HEK293 (cell line): ENCODE data around the gene ZCCHC14.
"Not testable (repeated sequence)": the region's sequence is repeated elsewhere in the genome, so short reads cannot be mapped to it uniquely, and the experiment has no call there.

Experiments
- KLF16 ChIP-seq: fragments of 450-650 bp; formaldehyde crosslinking; IDR thresholded peaks from 2 replicates; pipeline ENCODE4 v1.5.1; 2017; ENCODE audit warnings: missing biosample characterization, missing genetic modification characterization
- TCF7L2 ChIP-seq: IDR thresholded peaks from 2 replicates; pipeline ENCODE4 v1.6.1; 2011; ENCODE audit warnings: low read depth, mild to moderate bottlenecking, inconsistent platforms, low read length, moderate library complexity, borderline replicate concordance
- ZNF221 ChIP-seq: fragments of 450-650 bp; formaldehyde crosslinking; IDR thresholded peaks from 2 replicates; pipeline ENCODE4 v1.5.1; 2017; ENCODE audit warnings: missing biosample characterization, missing genetic modification characterization, borderline replicate concordance
- ZNF354C ChIP-seq: fragments of 450-650 bp; formaldehyde crosslinking; IDR thresholded peaks from 2 replicates; pipeline ENCODE4 v1.5.1; 2016; ENCODE audit warnings: missing biosample characterization, missing genetic modification characterization, low read depth, borderline replicate concordance
- ZNF776 ChIP-seq: fragments of 450-650 bp; formaldehyde crosslinking; IDR thresholded peaks from 2 replicates; pipeline ENCODE4 v1.5.0; 2017; ENCODE audit warnings: missing biosample characterization, missing genetic modification characterization, borderline replicate concordance
- ZNF785 ChIP-seq: fragments of 450-650 bp; formaldehyde crosslinking; IDR thresholded peaks from 2 replicates; pipeline ENCODE4 v1.5.1; 2016; ENCODE audit warnings: missing biosample characterization, missing genetic modification characterization
- TF ChIP-seq, protein P1 (sequence below): fragments of 450-650 bp; formaldehyde crosslinking; IDR thresholded peaks from 2 replicates; pipeline ENCODE4 v1.5.1; 2016; ENCODE audit warnings: missing biosample characterization, missing genetic modification characterization
- TF ChIP-seq, protein P2 (sequence below): fragments of 450-650 bp; formaldehyde crosslinking; IDR thresholded peaks from 2 replicates; pipeline ENCODE4 v1.5.1; 2016; ENCODE audit warnings: missing biosample characterization, missing genetic modification characterization
- TF ChIP-seq, protein P3 (sequence below): fragments of 450-650 bp; formaldehyde crosslinking; conservative IDR thresholded peaks from 2 replicates; pipeline ENCODE4 v1.5.1; 2016; ENCODE audit warnings: low read depth, missing biosample characterization, missing genetic modification characterization
- TF ChIP-seq, protein P4 (sequence below): fragments of 450-650 bp; formaldehyde crosslinking; IDR thresholded peaks from 2 replicates; pipeline ENCODE4 v1.5.1; 2016; ENCODE audit warnings: missing biosample characterization, missing genetic modification characterization, low read depth

DNA sequence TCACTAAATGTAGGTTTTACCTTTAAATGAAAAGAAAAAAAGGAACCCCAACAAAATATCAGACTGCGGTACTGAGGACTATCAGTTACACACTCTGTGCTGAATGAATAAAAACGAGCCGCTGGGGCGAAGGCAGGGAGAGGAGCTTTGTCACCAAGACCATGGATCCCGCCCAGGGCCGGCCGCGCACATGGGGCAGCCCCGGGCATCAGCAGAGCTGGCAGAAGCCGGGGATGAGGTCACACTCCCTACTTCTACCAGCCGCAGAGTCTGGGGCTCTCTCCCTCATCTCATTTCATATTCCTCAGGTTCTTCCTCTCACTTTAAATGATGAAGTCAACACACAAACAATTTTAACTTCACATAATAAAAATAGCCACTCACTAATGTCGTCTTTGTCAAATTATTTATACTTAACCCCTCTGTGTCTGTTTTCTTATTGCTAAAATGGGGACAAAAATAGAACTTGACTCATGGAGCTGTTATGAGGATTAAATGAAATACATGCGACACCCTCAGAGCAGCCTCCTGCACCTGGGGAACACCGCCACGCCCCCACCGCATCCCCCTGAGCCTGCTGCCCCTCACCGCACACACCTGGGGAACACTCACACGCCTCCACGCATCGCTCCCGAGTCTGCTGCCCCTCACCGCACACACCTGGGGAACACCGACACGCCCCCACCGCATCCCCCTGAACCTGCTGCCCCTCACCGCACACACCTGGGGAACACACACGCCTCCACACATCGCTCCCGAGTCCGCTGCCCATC, 15.4 kb downstream of the ZCCHC14 start:
- TF ChIP-seq, protein P1, sequence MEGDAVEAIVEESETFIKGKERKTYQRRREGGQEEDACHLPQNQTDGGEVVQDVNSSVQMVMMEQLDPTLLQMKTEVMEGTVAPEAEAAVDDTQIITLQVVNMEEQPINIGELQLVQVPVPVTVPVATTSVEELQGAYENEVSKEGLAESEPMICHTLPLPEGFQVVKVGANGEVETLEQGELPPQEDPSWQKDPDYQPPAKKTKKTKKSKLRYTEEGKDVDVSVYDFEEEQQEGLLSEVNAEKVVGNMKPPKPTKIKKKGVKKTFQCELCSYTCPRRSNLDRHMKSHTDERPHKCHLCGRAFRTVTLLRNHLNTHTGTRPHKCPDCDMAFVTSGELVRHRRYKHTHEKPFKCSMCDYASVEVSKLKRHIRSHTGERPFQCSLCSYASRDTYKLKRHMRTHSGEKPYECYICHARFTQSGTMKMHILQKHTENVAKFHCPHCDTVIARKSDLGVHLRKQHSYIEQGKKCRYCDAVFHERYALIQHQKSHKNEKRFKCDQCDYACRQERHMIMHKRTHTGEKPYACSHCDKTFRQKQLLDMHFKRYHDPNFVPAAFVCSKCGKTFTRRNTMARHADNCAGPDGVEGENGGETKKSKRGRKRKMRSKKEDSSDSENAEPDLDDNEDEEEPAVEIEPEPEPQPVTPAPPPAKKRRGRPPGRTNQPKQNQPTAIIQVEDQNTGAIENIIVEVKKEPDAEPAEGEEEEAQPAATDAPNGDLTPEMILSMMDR (tag by site-specific recombination), result not testable (repeated sequence)
- TF ChIP-seq ZNF221 (tag by site-specific recombination); TCF7L2; ZNF785 (tag by site-specific recombination); KLF16; ZNF354C; ZNF776 (tag by site-specific recombination): not testable (repeated sequence)
- TF ChIP-seq, protein P2, sequence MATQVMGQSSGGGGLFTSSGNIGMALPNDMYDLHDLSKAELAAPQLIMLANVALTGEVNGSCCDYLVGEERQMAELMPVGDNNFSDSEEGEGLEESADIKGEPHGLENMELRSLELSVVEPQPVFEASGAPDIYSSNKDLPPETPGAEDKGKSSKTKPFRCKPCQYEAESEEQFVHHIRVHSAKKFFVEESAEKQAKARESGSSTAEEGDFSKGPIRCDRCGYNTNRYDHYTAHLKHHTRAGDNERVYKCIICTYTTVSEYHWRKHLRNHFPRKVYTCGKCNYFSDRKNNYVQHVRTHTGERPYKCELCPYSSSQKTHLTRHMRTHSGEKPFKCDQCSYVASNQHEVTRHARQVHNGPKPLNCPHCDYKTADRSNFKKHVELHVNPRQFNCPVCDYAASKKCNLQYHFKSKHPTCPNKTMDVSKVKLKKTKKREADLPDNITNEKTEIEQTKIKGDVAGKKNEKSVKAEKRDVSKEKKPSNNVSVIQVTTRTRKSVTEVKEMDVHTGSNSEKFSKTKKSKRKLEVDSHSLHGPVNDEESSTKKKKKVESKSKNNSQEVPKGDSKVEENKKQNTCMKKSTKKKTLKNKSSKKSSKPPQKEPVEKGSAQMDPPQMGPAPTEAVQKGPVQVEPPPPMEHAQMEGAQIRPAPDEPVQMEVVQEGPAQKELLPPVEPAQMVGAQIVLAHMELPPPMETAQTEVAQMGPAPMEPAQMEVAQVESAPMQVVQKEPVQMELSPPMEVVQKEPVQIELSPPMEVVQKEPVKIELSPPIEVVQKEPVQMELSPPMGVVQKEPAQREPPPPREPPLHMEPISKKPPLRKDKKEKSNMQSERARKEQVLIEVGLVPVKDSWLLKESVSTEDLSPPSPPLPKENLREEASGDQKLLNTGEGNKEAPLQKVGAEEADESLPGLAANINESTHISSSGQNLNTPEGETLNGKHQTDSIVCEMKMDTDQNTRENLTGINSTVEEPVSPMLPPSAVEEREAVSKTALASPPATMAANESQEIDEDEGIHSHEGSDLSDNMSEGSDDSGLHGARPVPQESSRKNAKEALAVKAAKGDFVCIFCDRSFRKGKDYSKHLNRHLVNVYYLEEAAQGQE, result not testable (repeated sequence)
- TF ChIP-seq, protein P3, sequence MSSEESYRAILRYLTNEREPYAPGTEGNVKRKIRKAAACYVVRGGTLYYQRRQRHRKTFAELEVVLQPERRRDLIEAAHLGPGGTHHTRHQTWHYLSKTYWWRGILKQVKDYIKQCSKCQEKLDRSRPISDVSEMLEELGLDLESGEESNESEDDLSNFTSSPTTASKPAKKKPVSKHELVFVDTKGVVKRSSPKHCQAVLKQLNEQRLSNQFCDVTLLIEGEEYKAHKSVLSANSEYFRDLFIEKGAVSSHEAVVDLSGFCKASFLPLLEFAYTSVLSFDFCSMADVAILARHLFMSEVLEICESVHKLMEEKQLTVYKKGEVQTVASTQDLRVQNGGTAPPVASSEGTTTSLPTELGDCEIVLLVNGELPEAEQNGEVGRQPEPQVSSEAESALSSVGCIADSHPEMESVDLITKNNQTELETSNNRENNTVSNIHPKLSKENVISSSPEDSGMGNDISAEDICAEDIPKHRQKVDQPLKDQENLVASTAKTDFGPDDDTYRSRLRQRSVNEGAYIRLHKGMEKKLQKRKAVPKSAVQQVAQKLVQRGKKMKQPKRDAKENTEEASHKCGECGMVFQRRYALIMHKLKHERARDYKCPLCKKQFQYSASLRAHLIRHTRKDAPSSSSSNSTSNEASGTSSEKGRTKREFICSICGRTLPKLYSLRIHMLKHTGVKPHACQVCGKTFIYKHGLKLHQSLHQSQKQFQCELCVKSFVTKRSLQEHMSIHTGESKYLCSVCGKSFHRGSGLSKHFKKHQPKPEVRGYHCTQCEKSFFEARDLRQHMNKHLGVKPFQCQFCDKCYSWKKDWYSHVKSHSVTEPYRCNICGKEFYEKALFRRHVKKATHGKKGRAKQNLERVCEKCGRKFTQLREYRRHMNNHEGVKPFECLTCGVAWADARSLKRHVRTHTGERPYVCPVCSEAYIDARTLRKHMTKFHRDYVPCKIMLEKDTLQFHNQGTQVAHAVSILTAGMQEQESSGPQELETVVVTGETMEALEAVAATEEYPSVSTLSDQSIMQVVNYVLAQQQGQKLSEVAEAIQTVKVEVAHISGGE (tag by site-specific recombination), result not testable (repeated sequence)
- TF ChIP-seq, protein P4, sequence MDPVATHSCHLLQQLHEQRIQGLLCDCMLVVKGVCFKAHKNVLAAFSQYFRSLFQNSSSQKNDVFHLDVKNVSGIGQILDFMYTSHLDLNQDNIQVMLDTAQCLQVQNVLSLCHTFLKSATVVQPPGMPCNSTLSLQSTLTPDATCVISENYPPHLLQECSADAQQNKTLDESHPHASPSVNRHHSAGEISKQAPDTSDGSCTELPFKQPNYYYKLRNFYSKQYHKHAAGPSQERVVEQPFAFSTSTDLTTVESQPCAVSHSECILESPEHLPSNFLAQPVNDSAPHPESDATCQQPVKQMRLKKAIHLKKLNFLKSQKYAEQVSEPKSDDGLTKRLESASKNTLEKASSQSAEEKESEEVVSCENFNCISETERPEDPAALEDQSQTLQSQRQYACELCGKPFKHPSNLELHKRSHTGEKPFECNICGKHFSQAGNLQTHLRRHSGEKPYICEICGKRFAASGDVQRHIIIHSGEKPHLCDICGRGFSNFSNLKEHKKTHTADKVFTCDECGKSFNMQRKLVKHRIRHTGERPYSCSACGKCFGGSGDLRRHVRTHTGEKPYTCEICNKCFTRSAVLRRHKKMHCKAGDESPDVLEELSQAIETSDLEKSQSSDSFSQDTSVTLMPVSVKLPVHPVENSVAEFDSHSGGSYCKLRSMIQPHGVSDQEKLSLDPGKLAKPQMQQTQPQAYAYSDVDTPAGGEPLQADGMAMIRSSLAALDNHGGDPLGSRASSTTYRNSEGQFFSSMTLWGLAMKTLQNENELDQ (tag by site-specific recombination), result not testable (repeated sequence)
